ENCODE results near the gene PSMD1. TPM values are rescaled to one million over a fixed set of nuclear protein-coding genes. Genes with fewer than 3 reads are reported as not detected.

The PSMD1 gene
- total and polyA plus RNA-seq, 2 donors (not counting 3 experiments of a cell fraction or from before 2014, with no cell fraction given), result 163 to 209 TPM

GRCh38 chr2:231036131-231036530, 20.5 kb upstream of the PSMD1 start:
- no peak for FAIRE-seq
- BruUV-seq (replicated peaks), result no TSS peak
- CTCF ChIA-PET, result interaction anchor here (1.4 kb wide), 1 partner anchor 49 kb away, joined by 3 read pairs; no protein-coding TSS in a partner anchor

More at GRCh38 chr2:231036131-231036530, 20.5 kb upstream of the PSMD1 start:
- TF ChIP-seq EZH2 (IDR thresholded peaks at IDR 0.05; ENCODE audit: borderline replicate concordance, low read depth, low read length, severe bottlenecking), result no peak
- no peak for TF ChIP-seq MAX (IDR thresholded peaks at IDR 0.05; ENCODE audit: insufficient read depth, insufficient read length)
- no peak for TF ChIP-seq POLR2AphosphoS5 (IDR thresholded peaks at IDR 0.05; ENCODE audit: insufficient read depth, low read depth, low read length)
- no peak for TF ChIP-seq JUN (IDR thresholded peaks at IDR 0.05; ENCODE audit: borderline replicate concordance, insufficient read depth, insufficient read length, low read depth)
- no peak for TF ChIP-seq MYC (IDR thresholded peaks at IDR 0.05; ENCODE audit: low read depth, low read length)
- TF ChIP-seq CTCF (IDR thresholded peaks at IDR 0.05; ENCODE audit: extremely low read depth in 1 of 2, insufficient read depth in 1 of 2, low read depth in 1 of 2, low read length in 2 of 2), result no peak
- no peak for TF ChIP-seq POLR2A (IDR thresholded peaks at IDR 0.05; ENCODE audit: low read depth, low read length)
- no peak for TF ChIP-seq GATA2 (IDR thresholded peaks at IDR 0.05; ENCODE audit: insufficient read depth, insufficient read length, low read depth, low read length)
- no peak for TF ChIP-seq FOS (IDR thresholded peaks at IDR 0.05; ENCODE audit: borderline replicate concordance, insufficient read depth, low read length)
- H3K4me1 ChIP-seq (ENCODE audit: control insufficient read depth, extremely low read depth, insufficient read depth, low read length), result no peaks in the 10 kb centered on the region
- no peak overlapping the region for H3K27ac ChIP-seq (ENCODE audit: insufficient read depth, low read depth, low read length)
- no peak overlapping the region for H3K4me3 ChIP-seq (replicated peaks in 1 of 3; ENCODE audit: insufficient read depth in 1 of 3, low read depth in 1 of 3, low read length in 3 of 3)
- no peaks in the 10 kb centered on the region for H3K9me1 ChIP-seq (replicated peaks; ENCODE audit: control insufficient read depth, extremely low read depth, insufficient read depth, low read length)
- H3K9ac ChIP-seq (replicated peaks; ENCODE audit: extremely low read depth, insufficient read depth, low read length), result no peak overlapping the region
- no peak overlapping the region for H2AFZ ChIP-seq (ENCODE audit: low read depth, low read length)
- no peaks in the 10 kb centered on the region for H3K36me3 ChIP-seq (ENCODE audit: control insufficient read depth in 2 of 2, extremely low read depth in 1 of 2, insufficient read depth in 2 of 2, low read length in 2 of 2)
- intact Hi-C loops (cut with micrococcal nuclease) (no loop called here), dilution Hi-C loops (cut with MboI; ENCODE audit: extremely low pct_ligation_motif_present, low sequenced_read_pairs) (no loop called here)
- H3K4me2 ChIP-seq (ENCODE audit: insufficient read depth, low read length), result no peak overlapping the region
- peaks cover 36 to 51% of the 10 kb centered on the region in 2 experiments for H3K27me3 ChIP-seq (ENCODE audit: control insufficient read depth in 2 of 2, insufficient read depth in 2 of 2, low read length in 2 of 2)
- POLR2A ChIA-PET, result no interaction called here
- no peaks in the 10 kb centered on the region for H3K9me3 ChIP-seq (replicated peaks; ENCODE audit: control insufficient read depth, insufficient read depth, low read length)
- no peaks in the 10 kb centered on the region for H4K20me1 ChIP-seq (replicated peaks; ENCODE audit: control insufficient read depth, extremely low read depth, insufficient read depth, low read length)
- DNase-seq (ENCODE audit: low read depth, low spot score), result no peak
- H3K79me2 ChIP-seq (ENCODE audit: control insufficient read depth, insufficient read depth, low read length), result no peaks in the 10 kb centered on the region
